GM21423 (cell line): ENCODE data around the gene GNB1L.

Experiments
- ATAC-seq: cut with Tn5 transposase; IDR thresholded peaks from one replicate; pipeline ENCODE4 v1.9.1; 2021; ENCODE audit warnings: mild to moderate bottlenecking, moderate library complexity; ENCODE audit not compliant: unreplicated experiment

The GNB1L gene

GRCh38 chr22:19811811-19812771 is 42.6 kb downstream of the GNB1L start:
- no peak for ATAC-seq

GRCh38 chr22:19811211-19811621 is 43.5 kb downstream of the GNB1L start:
- ATAC-seq, result no peak

- no peak for ATAC-seq
Measured at GRCh38 chr22:19810381-19811201, 44.1 kb downstream of the GNB1L start.

- ATAC-seq, result no peak
Measured at GRCh38 chr22:19809741-19810140, 44.9 kb downstream of the GNB1L start.

GRCh38 chr22:19808873-19809478 is 45.7 kb downstream of the GNB1L start:
- ATAC-seq, result no peak

- ATAC-seq, result no peak
Measured at GRCh38 chr22:19807914-19808872, 46.5 kb downstream of the GNB1L start.

- ATAC-seq, result no peak
Measured at GRCh38 chr22:19807161-19807913, 47.3 kb downstream of the GNB1L start.

GRCh38 chr22:19806213-19807160 is 48.2 kb downstream of the GNB1L start:
- no peak for ATAC-seq

- ATAC-seq, result no peak
Measured at GRCh38 chr22:19805821-19806212, 48.9 kb downstream of the GNB1L start.

GRCh38 chr22:19803736-19804267 is 50.9 kb downstream of the GNB1L start:
- no peak for ATAC-seq

GRCh38 chr22:19802894-19803735 is 51.6 kb downstream of the GNB1L start:
- ATAC-seq, result no peak

GRCh38 chr22:19802001-19802893 is 52.4 kb downstream of the GNB1L start:
- no peak for ATAC-seq

GRCh38 chr22:19801340-19802000 is 53.2 kb downstream of the GNB1L start:
- no peak for ATAC-seq

- ATAC-seq, result no peak
Measured at GRCh38 chr22:19800761-19801244, 53.9 kb downstream of the GNB1L start.

- no peak for ATAC-seq
Measured at GRCh38 chr22:19800306-19800705, 54.4 kb downstream of the GNB1L start.
